NOMO-1 treated with dmso at 0.1 percent for 144 hours (cell line): ENCODE measurements around the gene RNF113B.

Experiments used
- DNase-seq: peaks from one replicate; lab custom pipeline; 2025; ENCODE audit not compliant: unreplicated experiment; lab: John Stamatoyannopoulos, UW

RNF113B gene

GRCh38 chr13:98142380-98143156, 34.5 kb downstream of the RNF113B start, which contains the start of gene FARP1:
Gene FARP1, plus strand, starts transcription at chr13:98143094. Its CDS starts 70,149 bp downstream, at chr13:98213243.
- DNase-seq, result no peak

GRCh38 chr13:98141509-98142379, 35.3 kb downstream of the RNF113B start:
- DNase-seq, result no peak

- DNase-seq, result no peak
Observed at GRCh38 chr13:98141091-98141490, 36.0 kb downstream of the RNF113B start.

GRCh38 chr13:98134901-98135300, 42.2 kb downstream of the RNF113B start:
- DNase-seq, result no peak

GRCh38 chr13:98133946-98134345, 43.1 kb downstream of the RNF113B start:
- no peak for DNase-seq

GRCh38 chr13:98129059-98129746, 47.9 kb downstream of the RNF113B start:
- no peak for DNase-seq
